LNCaP clone FGC (cell line): ENCODE data around the gene NRG3.

Experiments used
- DNase-seq: peaks from one replicate; pipeline ENCODE4 v3.0.0-alpha.2; 2011; ENCODE audit warnings: low read depth
- H3K4me3 ChIP-seq: 2 replicates; pipeline ENCODE4 v1.5.1; 2011; ENCODE audit warnings: mild to moderate bottlenecking, low read depth, low read length, control low read depth
- TF ChIP-seq, protein P1 (sequence below): IDR thresholded peaks from 2 replicates; pipeline ENCODE4 v1.5.1; 2012; ENCODE audit warnings: mild to moderate bottlenecking; ENCODE audit not compliant: control insufficient read depth, insufficient read depth; ENCODE audit errors: extremely low read depth

The NRG3 gene

DNA sequence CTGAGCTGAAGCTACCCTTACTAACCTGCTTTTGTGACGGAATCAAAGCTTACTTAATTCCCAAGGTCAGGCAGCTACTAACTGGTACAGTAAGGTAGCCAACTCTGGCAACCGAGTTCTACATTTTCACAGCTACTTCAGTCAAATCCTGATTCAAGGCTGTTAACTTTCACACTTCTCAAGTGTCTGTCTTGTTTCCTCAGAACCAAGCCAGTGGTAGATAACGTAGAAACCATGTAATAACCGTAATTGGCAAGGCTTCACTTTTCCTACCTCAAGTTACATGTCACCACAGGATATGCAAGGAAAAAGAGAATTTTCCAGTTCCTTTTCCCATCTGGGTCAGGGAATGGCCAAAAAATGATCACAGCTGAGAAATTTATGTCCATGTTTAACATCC is 746.7 kb downstream of the NRG3 start:
- H3K4me3 ChIP-seq = no peak overlapping the region
- no peak for DNase-seq
- TF ChIP-seq, protein P1, sequence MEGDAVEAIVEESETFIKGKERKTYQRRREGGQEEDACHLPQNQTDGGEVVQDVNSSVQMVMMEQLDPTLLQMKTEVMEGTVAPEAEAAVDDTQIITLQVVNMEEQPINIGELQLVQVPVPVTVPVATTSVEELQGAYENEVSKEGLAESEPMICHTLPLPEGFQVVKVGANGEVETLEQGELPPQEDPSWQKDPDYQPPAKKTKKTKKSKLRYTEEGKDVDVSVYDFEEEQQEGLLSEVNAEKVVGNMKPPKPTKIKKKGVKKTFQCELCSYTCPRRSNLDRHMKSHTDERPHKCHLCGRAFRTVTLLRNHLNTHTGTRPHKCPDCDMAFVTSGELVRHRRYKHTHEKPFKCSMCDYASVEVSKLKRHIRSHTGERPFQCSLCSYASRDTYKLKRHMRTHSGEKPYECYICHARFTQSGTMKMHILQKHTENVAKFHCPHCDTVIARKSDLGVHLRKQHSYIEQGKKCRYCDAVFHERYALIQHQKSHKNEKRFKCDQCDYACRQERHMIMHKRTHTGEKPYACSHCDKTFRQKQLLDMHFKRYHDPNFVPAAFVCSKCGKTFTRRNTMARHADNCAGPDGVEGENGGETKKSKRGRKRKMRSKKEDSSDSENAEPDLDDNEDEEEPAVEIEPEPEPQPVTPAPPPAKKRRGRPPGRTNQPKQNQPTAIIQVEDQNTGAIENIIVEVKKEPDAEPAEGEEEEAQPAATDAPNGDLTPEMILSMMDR = no peak

DNA sequence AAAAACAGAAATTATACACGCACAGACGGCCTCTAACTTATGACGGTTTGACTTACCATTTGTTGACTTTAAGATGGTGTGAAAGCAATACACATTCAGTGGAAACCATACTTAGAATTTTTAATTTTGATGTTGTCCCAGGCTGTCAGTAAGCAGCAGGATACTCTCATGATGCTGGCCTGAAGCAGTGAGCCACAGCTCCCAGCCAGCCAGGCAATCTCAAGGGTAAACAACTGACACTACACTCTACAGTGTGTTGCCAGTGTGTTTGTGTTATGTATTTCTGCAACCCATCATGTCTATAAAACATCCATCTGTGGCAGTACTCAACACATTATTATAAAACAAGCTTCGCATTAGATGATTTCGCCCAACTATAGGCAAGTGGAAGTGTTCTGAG is 747.5 kb downstream of the NRG3 start:
- DNase-seq = no peak
- H3K4me3 ChIP-seq = no peak overlapping the region
- TF ChIP-seq, protein P1 = no peak

DNA sequence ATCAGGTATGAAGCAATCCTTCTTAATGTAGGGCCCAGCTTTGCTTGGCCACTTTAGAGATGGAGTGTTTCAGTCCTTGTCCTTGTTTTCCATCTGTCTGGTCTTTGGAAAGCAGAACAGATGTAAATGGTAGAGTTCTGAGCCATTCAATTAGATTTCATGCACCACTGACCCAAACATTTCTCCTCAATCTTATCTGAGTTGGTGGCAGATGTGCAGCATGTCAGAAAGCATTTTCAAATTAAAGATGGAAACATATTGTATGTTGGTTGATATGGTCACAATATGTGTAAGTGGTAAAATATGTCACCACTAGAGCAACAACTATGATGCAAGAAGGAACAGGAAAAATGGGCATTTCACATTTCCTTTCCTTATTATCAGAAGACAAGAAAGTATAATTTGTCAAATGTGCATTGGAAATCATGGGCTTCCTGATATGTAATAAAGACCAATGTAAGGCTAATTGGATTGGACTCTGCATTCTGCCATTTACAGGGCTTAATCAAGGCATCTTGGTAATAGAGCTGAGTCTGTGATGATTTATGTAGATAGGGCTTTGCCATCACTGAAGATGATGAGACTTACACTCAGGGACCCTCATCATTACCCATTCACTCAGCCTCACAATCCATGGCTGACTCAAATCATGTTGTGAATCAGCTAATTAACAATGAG is 750.7 kb downstream of the NRG3 start:
- H3K4me3 ChIP-seq = no peak overlapping the region
- no peak for DNase-seq
- TF ChIP-seq, protein P1 = no peak

DNA sequence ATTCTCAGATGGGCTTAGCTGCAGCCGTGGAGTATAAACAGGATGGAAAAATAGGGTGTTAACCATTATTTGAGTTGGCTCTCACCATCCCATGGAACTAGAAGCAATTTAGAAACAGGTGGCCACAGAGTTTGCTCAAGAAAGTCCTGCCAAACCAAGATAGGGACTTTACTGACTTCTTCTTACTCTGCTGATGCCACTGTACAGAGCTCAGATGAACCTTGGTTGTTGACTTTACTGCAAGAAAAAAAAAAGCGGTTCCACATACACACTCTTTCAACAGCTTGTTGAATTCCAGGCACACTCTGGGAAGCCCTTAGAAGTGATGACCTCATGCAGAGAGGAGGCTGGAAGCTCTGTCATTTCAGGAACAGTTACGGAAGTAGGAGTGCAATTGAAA is 753.4 kb downstream of the NRG3 start:
- TF ChIP-seq, protein P1 = no peak
- no peak overlapping the region for H3K4me3 ChIP-seq
- peak; percentile 96 for DNase-seq

DNA sequence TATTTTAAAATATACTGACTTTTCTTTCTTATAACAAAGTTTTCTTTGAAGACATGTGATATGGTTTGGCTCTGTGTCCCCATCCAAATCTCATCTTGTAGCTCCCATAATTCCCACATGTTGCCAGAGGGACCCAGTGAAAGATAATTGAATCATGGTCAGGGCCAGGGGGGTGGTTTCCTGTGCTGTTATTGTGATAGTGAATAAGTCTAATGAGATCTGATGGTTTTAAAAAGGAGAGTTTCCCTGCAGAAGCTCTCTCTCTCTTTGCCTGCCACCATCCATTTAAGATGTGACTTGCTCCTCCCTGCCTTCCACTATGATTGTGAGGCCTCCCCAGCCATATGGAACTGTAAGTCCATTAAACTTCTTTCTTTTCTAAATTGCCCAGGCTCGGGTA is 768.1 kb downstream of the NRG3 start:
- TF ChIP-seq, protein P1 = no peak
- H3K4me3 ChIP-seq = no peak overlapping the region
- DNase-seq = no peak

DNA sequence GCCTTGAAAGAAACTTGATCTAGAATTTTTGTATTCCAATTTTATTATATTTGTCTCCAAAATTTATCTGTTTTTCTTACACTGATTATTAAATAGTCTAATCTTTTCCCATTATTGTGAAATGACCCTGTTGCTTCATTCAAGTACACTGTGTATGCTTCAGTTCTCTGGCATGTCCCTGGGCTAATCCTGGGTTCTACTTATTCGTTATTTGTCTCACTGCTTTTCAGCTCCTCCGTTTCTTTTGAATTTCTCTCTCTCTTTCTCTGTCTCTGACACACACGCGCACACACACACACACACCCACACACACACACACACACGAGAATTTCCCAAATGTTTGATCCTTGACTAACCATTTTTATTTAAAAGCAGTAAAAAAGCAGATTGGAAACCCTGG is 768.6 kb downstream of the NRG3 start:
- H3K4me3 ChIP-seq = no peak overlapping the region
- TF ChIP-seq, protein P1 = no peak
- no peak for DNase-seq

DNA sequence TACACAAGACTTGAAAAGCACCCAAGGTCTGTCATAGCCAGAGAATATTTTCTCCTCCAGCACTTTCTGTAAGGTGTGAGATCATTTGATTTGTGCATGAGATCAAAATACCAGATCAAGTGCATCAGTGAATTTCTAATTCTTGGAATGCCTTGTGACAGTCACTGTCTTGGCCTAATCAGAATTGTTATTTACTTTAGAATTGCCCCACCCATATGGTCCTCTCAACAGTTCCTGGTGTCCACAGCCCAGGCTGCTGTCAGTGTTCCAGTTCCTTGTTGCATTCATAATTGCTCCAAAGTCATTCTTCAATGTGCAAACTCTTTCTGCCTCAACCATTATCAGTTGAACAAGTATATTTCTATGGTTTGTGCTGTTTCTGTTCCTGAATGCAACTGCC is 770.2 kb downstream of the NRG3 start:
- no peak for DNase-seq
- TF ChIP-seq, protein P1 = no peak
- no peak overlapping the region for H3K4me3 ChIP-seq
